ENCODE measurements around the gene TPRG1.

Gene TPRG1

DNA sequence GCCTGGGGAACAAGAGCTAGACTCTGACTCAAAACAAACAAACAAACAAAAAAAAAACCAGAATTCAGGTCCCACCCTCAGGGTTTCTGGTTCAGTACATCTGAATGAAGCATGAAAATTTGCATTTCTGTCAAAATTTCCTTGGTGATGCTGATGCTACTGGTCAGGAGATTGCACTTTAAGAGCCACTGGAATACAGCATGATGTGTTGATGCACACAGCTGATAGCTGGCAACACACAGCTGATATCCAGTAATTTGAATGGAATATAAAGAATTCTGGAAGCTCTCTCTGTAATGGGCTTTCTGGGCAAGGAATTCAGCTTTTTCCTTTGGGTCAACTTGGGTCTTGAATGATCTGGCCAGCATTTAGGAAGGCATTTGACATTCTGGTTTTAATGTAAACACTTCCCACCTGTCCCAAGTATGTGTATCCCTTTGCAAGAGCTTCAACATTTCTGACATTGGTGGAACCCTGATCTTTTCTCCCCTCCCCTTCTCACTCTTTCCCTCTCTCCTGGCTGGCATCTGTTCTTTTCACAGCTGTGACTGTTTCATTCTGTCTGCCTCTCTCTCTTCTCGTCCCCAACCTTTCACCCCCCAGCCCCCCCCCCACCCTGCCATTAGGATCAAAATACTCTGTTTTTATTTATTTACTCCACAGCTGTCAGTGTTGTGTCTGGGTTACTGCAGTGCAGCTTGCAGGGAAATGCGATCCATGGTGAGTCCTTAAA, 189.5 kb downstream of the TPRG1 start:
- no peak for DNase-seq

DNA sequence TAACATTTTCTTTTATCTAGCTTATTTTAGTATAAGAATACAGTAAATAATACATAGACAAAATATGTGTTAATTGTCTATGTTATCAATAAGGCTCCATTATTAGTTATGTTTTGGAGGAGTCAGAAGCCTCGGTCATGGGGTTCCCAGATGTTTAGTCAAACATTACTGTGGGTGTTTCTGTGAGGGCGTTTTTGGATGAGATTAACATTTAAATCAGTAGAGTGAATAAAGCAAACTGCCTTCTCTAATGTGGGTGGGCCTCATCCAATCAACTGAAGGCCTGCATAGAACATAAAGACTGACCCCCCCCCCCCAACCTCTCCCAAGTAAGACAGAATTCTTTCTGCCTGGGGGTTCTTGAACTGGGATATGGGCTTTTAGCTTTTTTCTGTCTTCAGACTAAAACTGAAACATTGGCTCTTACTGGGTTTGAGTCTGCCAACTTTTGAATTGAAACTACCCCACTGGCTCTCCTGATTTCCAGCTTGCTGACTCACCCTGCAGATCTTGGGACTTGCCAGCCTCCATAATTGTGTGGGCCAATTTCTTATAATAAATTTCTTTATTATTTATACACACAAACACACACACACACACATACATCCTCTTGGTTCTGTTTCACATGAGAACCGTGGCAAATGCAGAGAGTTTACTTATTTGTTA, 192.0 kb downstream of the TPRG1 start:
- DNase-seq, result no peak

DNA sequence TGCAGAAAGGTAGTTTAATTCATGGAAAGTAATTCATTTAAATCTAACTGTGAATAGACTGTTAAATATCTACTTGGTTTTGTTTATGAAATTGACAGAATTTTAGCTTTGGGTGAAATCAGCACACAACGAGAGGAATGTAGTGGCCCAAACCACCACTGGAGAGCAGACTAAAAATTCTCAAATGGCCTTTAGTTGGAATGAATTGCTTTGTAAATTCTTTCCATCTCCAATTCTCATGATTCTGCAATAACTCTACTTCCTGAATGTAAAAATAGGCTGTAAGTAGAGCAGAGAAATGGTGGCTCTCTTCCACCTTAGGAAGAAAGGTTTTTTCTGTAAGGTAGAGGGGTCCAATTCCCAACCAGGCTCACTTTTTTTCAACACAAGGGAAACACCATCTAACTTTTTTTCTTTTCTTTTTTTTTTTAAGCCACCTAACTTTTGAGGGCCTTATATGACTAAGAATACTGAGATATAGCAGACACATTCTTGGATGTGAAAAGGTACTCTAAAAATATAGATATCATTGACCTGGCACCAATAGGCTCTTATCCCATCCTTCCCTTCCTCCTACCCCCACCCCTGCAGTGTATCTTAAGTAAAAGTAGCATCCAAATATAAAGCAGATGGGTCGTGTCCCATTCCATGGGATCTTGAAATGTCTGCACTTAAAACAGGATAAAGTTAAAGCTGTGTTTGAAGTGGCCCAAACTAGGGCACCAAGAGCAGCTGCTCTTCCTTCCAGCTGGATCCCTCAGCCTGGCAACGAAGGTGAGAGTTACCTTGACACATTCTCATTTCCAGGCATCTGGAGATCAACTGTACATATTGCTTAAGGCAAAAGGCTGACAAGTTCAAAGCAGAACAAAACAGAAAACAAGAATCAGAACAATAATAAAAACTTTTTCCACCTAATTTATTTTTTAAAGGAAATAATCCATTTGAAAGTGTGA, 194.1 kb downstream of the TPRG1 start:
- no peak for DNase-seq

GRCh38 chr3:189368384-189368783, 196.6 kb downstream of the TPRG1 start:
- no peak for DNase-seq

DNA sequence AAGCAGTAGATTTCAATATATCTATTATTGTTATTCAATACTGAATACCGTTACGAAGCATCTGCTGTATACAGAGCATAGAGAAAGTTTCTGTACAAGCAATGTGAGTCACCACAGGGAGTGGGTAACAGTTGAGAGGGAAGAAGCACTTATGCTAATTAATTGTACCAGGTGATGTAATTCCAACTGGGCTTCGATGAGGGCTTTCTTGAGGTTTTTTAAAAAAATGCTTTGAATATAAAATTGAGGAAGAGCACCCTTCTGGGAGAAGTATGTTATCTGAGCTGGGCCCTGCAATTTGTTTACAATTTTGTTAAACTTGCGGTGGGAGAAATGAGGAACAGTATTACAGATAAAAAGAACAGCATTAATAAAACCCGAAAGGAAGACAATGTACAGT, 197.9 kb downstream of the TPRG1 start:
- no peak for DNase-seq

DNA sequence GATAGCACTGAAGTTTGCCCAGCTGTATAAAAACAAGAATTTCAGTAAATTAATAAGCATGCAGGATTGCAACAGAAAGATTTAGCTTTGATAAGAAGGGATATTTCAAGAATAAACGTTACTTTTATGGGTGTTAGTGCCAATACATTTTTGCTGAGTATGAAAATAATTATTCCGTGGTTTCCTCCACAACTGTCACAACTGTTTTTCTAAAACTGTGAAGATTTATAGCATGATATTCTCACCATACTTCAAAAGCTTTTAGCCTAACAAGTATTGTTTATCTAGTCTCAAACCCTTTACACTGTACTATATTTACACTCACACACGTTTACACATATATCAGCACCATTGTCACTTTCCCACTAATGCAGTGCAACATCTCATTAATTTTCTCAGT, 200.5 kb downstream of the TPRG1 start:
- no peak for DNase-seq
